GM18907 (cell line): ENCODE results near the gene AXDND1.
"Not testable (repeated sequence)": the region's sequence is repeated elsewhere in the genome, so short reads cannot be mapped to it uniquely, and the experiment has no call there.

ENCODE experiments used
- ATAC-seq: cut with Tn5 transposase; IDR thresholded peaks from one replicate; pipeline ENCODE4 v1.9.1; 2021; ENCODE audit warnings: mild to moderate bottlenecking, moderate library complexity; ENCODE audit not compliant: unreplicated experiment

The AXDND1 gene

GRCh38 chr1:179365342-179366092 is at the start of gene AXDND1:
Gene AXDND1 (plus strand): TSS chr1:179365971. CDS start chr1:179366510, 539 bp downstream.
- ATAC-seq: peak; percentile 97

GRCh38 chr1:179318491-179318890 is 47.3 kb upstream of the AXDND1 start:
- no peak for ATAC-seq

GRCh38 chr1:179321533-179322216 is 44.1 kb upstream of the AXDND1 start:
- ATAC-seq: no peak

GRCh38 chr1:179322557-179322956 is 43.2 kb upstream of the AXDND1 start:
- ATAC-seq: no peak

- ATAC-seq: no peak
Observed at GRCh38 chr1:179323436-179323835, 42.3 kb upstream of the AXDND1 start.

- no peak for ATAC-seq
Observed at GRCh38 chr1:179325836-179326235, 39.9 kb upstream of the AXDND1 start.

GRCh38 chr1:179326746-179327145 is 39.0 kb upstream of the AXDND1 start:
- ATAC-seq: no peak

GRCh38 chr1:179327196-179327595 is 38.6 kb upstream of the AXDND1 start:
- no peak for ATAC-seq

GRCh38 chr1:179327679-179328078 is 38.1 kb upstream of the AXDND1 start:
- no peak for ATAC-seq

- no peak for ATAC-seq
Observed at GRCh38 chr1:179329862-179330261, 35.9 kb upstream of the AXDND1 start.

GRCh38 chr1:179334440-179334839 is 31.3 kb upstream of the AXDND1 start:
- no peak for ATAC-seq

GRCh38 chr1:179337288-179337687 is 28.5 kb upstream of the AXDND1 start:
- ATAC-seq: no peak

GRCh38 chr1:179337942-179338560 is 27.7 kb upstream of the AXDND1 start:
- no peak for ATAC-seq

- no peak for ATAC-seq
Observed at GRCh38 chr1:179340918-179341317, 24.9 kb upstream of the AXDND1 start.

- ATAC-seq: no peak
Observed at GRCh38 chr1:179341943-179342547, 23.7 kb upstream of the AXDND1 start.

GRCh38 chr1:179342740-179343404 is 22.9 kb upstream of the AXDND1 start:
- no peak for ATAC-seq

GRCh38 chr1:179351281-179351680 is 14.5 kb upstream of the AXDND1 start:
- no peak for ATAC-seq

- ATAC-seq: no peak
Observed at GRCh38 chr1:179352236-179352635, 13.5 kb upstream of the AXDND1 start.

GRCh38 chr1:179353546-179353945 is 12.2 kb upstream of the AXDND1 start:
- no peak for ATAC-seq

GRCh38 chr1:179361631-179362030 is 4.1 kb upstream of the AXDND1 start:
- ATAC-seq: not testable (repeated sequence)
